HG03469 (cell line): ENCODE data around the gene FOXL3.

Source experiments
- ATAC-seq: cut with Tn5 transposase; IDR thresholded peaks from one replicate; pipeline ENCODE4 v1.9.1; 2021; ENCODE audit warnings: mild to moderate bottlenecking, moderate library complexity, moderate number of reproducible peaks; ENCODE audit not compliant: unreplicated experiment

The FOXL3 gene

DNA sequence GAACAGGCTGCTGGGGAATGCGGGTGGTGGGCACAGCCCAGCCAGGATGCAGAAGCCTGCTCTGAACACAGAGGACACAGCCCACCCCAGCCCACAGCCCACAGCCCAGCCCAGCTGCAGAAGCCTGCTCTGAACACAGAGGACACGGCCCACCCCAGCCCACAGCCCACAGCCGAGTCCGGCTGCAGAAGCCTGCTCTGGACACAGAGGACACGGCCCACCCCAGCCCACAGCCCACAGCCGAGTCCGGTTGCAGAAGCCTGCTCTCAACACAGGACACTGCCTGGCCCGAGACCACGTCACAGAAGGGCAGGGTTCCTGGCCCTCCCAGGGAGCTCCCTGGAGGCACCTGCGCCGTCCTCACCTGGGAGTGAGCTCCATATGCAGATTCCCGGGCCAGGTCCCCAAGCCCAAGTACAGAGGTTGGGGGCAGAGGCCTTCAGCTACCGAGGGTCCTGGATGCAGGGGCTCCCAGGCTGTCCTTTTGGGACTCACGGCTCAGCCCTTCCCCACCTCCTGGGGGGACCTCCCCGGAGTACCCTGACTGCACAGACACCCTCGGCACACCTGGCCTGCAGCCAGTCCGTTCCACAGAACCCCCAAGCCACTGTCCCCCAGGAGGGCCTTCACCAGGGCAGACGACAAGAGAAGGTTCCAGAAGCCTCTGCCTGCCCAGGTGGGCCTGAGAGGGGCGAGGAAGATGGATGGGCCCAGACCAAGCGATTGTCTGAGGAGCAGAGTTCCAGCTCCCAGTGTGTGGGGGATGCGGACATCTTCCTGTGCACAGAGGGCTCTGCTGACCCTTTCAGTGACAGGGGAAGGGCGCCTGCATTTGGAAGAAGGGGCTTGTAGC is 23.7 kb upstream of the FOXL3 start:
- no peak for ATAC-seq

DNA sequence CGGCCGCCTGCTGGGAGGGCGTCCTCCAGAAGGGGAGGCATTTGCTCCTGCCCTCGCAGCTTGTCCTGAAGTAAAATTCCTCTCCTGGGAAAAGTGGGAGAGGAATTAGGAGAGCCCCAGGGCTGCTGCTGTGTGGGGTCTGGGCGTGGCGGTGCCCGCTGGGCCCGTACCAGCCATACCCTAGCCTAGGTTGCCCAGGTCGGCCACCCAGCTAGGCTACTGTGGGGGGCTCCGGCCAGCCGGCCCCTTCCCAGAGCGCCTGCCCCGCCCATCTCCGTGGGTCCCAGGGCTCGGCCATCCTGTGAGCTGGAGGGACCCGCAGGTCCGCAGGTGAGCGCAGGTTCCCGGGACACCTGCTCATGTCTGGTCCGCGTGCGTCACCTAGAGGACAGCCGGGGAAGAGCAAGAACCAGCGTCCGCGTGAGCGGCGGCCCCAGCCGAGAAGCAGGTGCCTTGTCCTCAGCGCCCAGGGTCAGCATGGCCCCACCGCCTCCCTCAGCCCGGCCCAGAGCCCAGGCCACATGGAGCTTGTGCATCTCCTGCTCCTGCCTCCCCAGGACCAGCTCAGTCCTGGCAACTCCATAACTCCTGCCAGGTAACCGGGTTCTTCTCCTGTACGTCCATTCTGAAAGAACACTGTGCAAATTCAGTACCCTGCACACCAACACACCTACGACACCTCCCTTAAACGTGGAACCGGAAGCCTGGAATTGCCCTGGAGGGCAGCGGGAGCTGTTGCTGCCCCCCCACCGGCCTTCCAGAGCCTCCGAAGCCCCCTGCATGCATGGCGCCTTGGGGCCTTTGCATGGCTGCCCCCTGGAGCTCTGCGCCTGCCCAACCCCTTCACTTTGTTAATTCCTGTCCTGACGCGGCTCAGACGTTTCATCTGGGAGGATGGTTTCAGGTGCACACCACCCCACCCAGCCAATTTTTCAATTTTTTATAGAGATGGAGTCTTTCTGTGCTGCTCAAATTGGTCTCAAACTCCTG is 22.8 kb upstream of the FOXL3 start:
- no peak for ATAC-seq

DNA sequence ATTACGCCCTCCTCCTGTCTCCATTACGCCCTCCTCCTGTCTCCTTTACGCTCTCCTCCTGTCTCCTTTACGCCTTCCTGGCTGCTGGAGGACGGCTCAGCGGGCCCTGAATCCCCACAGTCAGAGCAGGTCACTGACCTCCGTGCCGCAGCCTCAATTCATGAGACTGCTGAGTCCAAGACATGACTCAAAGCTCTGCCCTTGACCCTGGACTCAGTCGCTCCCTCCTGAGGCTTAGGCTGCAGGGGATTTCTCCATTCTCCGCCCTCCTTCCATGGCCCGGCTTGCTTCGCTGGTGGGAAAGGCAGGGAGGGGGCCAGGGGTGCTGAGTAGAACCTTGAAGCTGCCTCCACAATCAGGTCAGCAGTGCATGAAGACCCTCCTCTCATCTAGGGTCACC is 21.0 kb upstream of the FOXL3 start:
- ATAC-seq: no peak

DNA sequence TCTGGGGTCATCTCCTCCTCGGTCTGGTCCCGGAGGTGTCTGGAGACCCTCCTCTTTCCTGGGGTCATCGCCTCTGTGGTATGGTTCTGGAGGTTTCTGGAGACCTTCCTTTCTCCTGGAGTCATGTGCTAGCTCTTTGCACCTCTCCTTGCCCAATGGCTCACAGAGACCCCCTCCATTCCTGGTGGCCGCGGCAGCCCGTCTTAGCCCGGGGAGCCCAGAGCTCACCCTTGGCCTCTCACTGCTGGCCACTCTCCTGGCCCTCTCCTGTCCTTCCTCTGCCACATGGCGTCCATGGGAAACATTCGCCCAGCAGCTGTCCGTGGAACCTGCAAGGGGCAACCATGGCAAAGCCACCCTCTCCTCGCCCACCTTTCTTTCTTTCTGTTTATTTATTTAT is 20.2 kb upstream of the FOXL3 start:
- no peak for ATAC-seq

DNA sequence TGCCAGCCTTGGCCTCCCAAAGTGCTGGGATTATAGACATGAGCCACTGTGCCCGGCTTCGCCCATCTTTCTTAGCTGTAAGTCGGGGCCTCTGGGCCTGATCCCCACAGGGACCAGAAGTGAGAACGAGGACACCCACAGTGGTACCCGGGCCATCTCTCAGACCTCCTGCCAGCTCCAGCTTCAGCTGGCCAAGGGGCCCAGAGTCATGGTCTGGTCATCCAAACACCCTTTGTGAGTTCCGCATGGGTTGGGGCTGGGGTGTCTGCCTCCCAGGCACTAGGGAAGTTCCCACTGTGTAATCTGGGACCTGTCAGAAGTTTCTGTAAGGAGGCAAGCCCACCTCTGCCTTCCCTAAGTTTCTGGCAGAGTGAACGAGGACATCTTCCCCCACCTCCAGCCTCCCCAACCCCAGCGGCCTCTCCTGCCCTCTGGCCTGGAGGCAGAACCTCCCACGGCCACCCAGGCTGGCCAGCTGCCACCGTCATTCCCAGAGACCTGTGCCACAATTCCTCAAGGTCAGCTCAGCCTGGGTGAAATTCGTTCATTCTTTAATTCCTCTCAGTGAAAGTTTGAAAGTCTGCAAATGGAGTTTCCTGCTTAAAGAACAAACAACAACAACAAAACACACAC is 19.5 kb upstream of the FOXL3 start:
- no peak for ATAC-seq

DNA sequence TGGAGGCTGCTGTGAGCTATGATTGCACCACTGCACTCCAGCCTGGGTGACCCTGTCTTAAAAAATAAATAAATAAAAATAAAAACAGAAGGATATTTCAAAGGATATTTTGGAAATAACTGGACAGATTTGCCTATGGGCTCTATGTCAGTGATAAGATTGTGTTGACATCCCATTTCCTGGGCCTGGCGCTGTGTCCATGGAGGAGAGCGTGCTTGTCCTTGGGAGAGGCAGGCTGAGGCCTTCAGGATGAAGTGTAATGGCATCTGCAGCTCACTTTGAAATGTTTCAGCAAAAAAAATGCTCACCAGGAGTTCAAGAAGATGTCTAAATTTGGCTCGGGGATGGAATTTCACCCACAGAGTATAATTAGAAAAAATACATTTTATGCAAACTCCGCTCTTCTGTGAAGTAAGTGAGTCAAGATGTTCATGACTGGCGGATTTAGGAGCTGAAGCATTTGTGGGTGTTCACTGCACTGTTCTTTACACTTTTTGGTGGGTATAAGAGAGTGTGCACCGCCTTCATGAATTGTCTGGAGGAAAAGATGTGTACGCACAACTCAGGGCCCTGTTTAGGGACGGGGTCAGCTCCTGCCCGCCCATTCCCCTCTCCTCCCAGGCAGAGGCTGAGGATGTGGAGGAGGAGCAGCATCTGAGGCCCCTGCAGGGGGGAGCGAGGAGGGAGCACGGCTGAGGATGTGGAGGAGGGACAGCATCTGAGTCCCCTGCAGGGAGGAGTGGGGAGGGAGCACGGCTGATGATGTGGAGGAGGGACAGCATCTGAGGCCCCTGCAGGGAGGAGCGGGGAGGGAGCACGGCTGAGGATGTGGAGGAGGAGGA is 18.5 kb upstream of the FOXL3 start:
- no peak for ATAC-seq

DNA sequence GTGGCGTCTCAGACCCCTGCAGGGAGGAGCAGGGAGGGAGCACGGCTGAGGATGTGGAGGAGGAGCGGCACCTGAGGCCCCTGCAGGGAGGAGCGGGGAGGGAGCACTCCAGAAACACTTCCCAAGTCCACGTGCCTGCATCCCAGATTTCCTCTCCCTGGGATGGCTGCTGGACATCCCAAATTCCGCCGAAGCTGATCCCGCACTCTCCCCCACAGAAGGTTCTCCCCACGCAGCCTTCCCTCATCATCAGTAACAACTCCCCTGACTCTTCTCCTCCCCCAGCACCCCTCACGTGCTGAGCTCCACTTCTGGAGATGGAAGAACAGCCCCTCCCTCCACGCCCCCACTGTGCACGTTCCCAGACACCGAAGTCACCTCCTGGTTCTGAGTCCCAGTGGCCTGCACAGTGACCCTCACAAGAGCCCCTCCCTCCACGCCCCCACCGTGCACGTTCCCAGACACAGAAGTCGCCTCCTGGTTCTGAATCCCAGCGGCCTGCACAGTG is 17.8 kb upstream of the FOXL3 start:
- ATAC-seq: no peak

DNA sequence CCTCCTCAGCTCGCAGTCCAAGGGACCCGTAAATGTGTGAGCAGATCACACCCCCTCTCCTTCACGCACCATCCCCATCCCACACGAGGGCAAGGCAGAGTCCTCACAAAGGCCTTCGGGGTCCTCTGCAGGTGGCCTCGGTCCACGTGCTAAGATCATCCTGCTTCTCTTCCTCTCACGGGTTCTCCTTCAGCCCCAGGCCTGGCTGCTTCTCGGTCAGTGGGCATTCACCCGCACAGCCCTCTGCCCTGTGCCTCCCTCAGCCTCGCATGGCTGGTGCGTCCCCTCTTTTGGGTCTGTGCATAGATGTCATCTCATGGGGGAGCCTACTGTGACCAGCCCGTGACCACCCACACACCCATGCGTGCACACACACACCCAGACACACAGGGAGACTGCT is 17.3 kb upstream of the FOXL3 start:
- no peak for ATAC-seq

DNA sequence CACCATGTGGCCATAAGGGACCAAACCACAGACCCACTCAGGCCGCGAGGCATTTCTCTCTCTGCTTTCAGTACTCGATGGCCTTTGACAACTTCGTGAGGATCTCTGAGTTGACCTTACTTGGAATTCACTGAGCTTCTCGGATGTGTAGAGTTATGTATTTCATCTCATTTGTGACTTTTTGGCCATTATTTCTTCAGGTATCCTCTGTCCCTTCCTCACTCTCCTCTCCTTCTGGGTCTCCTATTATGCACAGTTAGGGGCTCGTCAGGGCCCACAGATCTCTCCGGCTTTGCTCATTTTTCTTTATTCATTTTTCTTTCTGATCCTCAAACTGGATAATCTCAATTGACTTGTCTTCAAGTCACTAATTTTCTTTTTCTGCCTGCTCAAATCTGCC is 16.6 kb upstream of the FOXL3 start:
- no peak for ATAC-seq

DNA sequence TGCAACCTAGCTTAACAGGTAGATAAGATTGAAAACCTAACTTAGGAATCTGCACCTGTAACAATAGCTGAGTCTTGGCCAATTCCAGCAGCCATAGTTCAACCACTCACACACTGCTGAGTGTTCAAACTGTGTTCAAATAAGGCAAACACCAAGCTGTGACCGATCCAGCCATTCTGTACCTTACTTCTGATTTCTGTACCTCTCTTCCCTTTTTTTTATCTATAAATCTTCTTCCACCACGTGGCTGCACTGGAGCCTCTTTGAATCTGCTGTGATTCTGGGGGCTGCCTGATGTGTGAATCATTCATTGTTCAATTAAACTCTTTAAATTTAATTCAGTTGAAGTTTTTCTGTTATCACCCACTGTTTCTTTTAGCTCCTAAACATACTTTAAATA is 15.7 kb upstream of the FOXL3 start:
- no peak for ATAC-seq

DNA sequence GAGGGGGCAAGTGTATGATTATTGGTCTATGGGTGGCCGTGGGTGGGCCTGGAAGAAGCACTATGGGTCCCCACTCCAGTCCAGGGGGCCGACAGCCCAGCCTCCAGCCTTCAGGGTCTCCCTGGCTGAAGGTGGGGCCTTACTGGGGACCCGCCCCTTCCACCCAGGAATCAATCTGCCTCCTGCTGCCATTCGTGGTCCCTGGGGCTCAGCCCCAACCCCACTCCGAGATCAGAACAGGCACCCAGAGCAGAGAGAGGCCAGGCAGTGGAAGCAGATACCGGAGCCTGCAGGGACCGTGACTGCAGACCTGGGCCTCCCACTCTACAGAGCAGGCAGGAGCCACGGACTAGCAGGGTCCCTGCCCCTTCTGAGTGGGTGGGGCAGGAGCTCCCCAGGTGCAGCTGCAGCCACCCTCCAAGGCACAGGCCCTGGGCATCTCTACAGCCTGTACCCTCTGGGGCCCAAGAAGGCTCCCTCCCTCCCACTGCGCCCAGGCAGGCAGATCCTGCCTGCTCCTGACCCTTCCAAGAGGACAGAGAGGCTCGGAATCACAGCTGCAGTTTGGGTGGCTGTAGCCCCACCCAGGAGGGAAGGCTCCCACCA is 13.6 kb upstream of the FOXL3 start:
- ATAC-seq: no peak

DNA sequence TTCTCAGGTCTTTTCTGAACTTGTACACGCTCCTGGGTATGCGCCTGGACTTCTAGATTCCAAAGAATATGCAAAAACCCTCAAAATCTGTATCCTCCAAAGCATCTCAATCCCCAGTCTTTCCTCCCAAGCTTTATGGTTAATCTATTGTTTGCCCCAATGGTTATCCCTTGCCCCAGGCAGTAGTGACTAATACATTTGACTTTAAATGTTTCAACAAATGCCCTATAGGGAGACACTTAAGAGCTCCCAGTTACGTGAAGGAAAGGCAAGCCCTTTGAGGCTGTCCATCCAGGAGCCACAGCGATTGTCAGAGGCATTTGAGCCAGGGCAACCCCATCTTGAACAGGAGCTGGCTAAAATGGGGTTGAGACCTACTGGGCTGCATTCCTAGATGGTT is 12.7 kb upstream of the FOXL3 start:
- no peak for ATAC-seq

DNA sequence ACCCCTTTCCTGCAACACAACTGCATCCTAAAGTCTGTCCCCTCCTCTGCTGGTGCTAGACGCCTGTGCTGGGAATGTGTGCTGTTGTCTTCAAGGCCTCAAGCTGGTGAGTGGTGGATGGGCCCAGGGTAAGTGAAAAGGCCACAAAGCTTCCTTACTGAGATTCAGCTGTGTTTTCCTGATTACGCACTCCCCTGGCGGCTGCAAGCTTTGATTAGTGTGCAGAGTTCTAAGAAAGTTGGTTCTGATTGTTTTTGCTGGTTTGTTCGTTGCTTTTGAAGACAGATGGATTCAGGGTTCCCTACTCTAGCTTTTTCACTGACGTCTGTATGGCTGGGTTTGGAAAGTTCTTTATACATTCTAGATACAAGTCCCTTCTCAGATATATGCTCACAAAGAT is 11.9 kb upstream of the FOXL3 start:
- no peak for ATAC-seq

DNA sequence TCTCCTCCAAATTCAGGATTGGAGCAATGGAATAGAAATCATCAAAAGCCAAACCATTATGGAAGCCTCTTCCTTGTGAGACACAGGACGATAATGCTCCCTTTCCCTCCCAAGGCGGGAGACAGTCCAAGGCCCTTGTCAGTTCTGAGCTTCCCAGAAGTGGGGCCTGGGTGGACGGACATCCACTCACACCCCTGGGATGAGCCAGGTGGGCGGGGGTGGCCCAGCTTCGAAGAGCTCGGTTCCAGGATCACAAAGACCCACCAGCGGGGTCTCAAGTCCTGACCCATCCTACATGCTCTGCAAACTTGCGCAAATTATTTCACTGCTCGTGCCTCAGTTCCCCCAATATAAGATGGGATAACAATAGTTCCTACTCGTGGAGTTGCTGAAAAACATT is 10.1 kb upstream of the FOXL3 start:
- no peak for ATAC-seq

DNA sequence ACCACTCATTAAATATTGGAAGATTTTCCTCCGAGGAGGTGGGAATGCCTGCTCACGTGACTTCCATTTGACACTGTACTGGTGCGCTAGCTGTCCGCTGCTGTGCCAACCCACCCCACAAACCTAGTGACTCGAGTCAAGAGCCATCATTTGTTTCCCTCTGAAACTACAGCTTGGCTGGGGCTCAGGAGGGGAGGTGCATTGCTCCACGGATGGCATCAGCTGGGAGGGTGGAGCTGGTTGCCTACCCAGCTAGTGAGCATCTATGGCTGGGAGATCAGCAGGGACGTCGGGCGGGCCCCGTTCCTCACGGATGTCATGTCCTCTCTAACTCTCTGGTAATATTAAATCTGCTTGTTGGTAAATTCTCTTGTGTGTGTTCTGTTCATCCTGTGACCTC is 9.5 kb upstream of the FOXL3 start:
- ATAC-seq: no peak

DNA sequence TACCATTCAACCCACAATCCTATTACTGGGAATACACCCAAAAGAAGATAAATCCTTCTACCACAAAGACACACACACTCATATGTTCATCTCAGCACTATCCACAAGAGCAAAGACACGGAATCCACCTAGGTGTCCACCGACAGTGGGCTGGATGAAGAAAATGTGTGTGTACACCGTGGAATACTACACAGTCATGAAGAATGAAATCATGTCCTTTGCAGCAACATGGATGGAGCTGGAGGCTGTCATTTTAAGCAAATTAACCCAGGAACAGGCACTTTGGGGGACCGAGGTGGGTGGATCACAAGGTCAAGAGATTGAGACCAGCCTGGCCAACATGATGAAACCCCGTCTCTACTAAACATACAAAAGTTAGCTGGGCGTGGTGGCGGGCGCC is 8.3 kb upstream of the FOXL3 start:
- ATAC-seq: no peak

DNA sequence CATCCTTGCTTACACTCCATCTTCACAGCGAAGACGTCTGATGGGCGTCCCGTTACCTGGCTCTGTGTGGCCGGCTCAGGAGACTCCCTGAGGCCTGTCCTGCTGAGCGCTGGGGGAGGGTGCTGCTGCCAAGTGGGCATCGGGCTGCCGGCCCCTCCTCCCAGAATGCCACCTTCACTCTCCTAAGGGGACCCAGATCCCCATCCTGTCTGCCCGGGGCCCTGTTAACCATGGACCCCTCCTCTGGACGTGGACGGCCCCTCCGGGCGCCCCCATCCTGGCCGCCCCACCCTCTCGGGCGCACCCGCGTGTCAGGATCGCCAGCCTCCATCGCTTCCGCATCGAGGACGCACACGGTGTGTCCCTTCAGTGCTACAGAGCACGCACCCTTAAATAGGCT is 7.3 kb upstream of the FOXL3 start:
- no peak for ATAC-seq

DNA sequence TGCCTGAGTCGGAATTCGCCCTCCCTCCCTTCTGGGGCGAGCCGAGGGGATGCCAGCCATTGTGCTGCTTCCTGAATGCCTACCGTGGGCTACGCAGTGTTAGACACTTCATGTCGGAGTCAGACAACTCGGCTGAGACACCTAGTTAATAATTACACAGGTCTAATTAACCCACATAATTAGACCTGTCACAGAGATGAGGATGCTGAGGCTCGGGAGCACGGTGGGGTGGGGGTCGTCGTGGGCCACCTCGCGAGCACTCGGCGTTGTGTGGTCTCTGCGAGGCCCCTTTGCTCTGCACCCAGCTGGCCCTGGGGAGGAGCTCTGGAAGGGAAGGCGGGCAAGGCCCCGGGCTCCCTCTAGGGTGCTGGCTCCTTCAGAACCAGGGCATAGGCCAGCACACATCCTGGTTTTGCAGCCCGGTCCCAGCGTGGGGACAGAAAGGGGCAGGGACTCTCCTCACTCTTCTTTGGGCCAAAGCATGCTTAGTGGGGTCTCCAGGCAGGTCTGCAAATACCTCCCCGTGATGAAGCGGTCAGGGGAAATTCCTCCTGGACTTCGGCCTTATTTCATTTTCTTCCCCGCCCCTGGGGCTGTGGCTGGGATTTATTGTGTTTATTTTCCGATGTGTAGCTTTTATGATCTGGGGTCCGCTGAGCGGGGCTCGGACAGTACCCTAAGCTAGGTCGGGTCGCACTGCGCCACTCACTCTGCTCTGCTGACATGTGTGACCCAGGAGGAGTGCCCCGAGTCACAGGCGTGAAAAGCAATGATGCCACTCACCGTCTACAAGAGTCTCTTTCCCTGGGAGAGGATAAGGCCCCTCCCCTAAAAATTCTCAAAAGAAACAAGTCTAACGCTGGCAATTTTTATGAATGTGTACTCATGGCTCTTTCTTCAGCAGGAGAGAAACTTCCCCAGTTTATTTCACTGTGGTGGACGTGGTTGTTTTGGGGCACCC is 4.9 kb upstream of the FOXL3 start:
- no peak for ATAC-seq

DNA sequence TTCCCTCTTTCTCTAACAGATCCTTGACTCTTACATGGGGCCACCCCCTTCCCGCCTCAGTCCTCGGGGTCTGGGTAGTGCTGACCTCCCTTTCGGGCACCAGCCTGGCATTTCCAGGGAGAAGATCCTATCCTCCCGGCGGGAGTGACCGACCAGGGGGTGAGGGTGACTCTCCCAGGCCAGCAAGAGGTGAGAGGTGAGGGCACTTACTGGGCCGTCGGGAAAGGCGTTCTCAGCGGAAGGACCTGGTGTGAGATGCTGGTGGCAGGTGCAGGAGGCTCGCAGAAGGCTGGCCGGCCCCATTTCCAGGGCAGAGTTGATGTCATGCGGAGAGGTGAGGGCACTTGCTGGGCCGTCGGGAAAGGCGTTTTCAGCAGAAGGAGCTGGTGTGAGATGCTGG is 4.2 kb upstream of the FOXL3 start:
- no peak for ATAC-seq
